Trophoblast cell (in vitro differentiated cells and primary cell): Measurements from ENCODE around the gene DNAJB11.

Experiments
- DNase-seq, 2 donors: peaks; one replicate each; pipeline ENCODE4 v3.0.0-alpha.2; 2016
- H2AFZ ChIP-seq: 2 replicates; pipeline ENCODE4 v1.6.1; 2013; ENCODE audit warnings: low read length, moderate library complexity, mild to moderate bottlenecking; ENCODE audit not compliant: insufficient read depth, poor library complexity
- H2AK5ac ChIP-seq: 2 replicates; pipeline ENCODE4 v1.6.1; 2013; ENCODE audit warnings: mild to moderate bottlenecking, low read length
- H2BK120ac ChIP-seq: 2 replicates; pipeline ENCODE4 v1.6.1; 2013; ENCODE audit warnings: low read length, mild to moderate bottlenecking, moderate library complexity; ENCODE audit not compliant: insufficient read depth, poor library complexity
- H2BK12ac ChIP-seq: 2 replicates; pipeline ENCODE4 v1.6.1; 2013; ENCODE audit warnings: mild to moderate bottlenecking, low read length, moderate library complexity
- H2BK5ac ChIP-seq: 2 replicates; pipeline ENCODE4 v1.6.1; 2013; ENCODE audit warnings: low read length, low read depth, moderate library complexity, mild to moderate bottlenecking; ENCODE audit not compliant: poor library complexity
- H3K14ac ChIP-seq: 2 replicates; pipeline ENCODE4 v1.6.1; 2013; ENCODE audit warnings: mild to moderate bottlenecking, low read length
- H3K18ac ChIP-seq: 2 replicates; pipeline ENCODE4 v1.6.1; 2013; ENCODE audit warnings: mild to moderate bottlenecking, low read length
- H3K23ac ChIP-seq: 2 replicates; pipeline ENCODE4 v1.6.1; 2013; ENCODE audit warnings: low read length
- H3K27ac ChIP-seq: 2 replicates; pipeline ENCODE4 v1.5.1; 2013; ENCODE audit warnings: low read depth, mild to moderate bottlenecking, inconsistent platforms, low read length, moderate library complexity
- H3K27me3 ChIP-seq: 2 replicates; pipeline ENCODE4 v1.6.1; 2013; ENCODE audit warnings: inconsistent platforms, mild to moderate bottlenecking, low read length, moderate library complexity; ENCODE audit not compliant: insufficient read depth
- H3K36me3 ChIP-seq, 2 experiments: 1 replicate in 1 of 2; 2 replicates in 1 of 2; pipeline ENCODE4 v1.6.1; 2013; ENCODE audit warnings: low read length in 2 of 2, mild to moderate bottlenecking in 2 of 2, moderate library complexity in 1 of 2; ENCODE audit not compliant: insufficient read depth in 2 of 2, control insufficient read depth in 1 of 2
- H3K4ac ChIP-seq: 2 replicates; pipeline ENCODE4 v1.6.1; 2013; ENCODE audit warnings: low read depth, mild to moderate bottlenecking, low read length, moderate library complexity
- H3K4me1 ChIP-seq, 2 experiments: 1 replicate in 1 of 2; 2 replicates in 1 of 2; pipeline ENCODE4 v1.6.1; 2013; ENCODE audit warnings: low read length in 2 of 2, mild to moderate bottlenecking in 2 of 2, moderate library complexity in 1 of 2; ENCODE audit not compliant: insufficient read depth in 2 of 2, control insufficient read depth in 1 of 2
- H3K4me2 ChIP-seq: 2 replicates; pipeline ENCODE4 v1.6.1; 2013; ENCODE audit warnings: inconsistent platforms, mild to moderate bottlenecking, low read length, moderate library complexity
- H3K4me3 ChIP-seq: 2 replicates; pipeline ENCODE4 v1.5.1; 2013; ENCODE audit warnings: mild to moderate bottlenecking, low read depth, low read length, inconsistent platforms
- H3K79me1 ChIP-seq: one replicate; pipeline ENCODE4 v1.6.1; 2013; ENCODE audit warnings: low read length
- H3K79me2 ChIP-seq: 2 replicates; pipeline ENCODE4 v1.6.1; 2013; ENCODE audit warnings: low read length, mild to moderate bottlenecking; ENCODE audit not compliant: control insufficient read depth, insufficient read depth, poor library complexity
- H3K9ac ChIP-seq: 2 replicates; pipeline ENCODE4 v1.6.1; 2013; ENCODE audit warnings: mild to moderate bottlenecking, low read length
- H3K9me3 ChIP-seq: 2 replicates; pipeline ENCODE4 v1.6.1; 2013; ENCODE audit warnings: low read depth, mild to moderate bottlenecking, control low read depth, inconsistent platforms, low read length; ENCODE audit not compliant: insufficient read depth
- H4K12ac ChIP-seq: 2 replicates; pipeline ENCODE4 v1.6.1; 2013; ENCODE audit warnings: low read depth, mild to moderate bottlenecking, low read length, moderate library complexity
- H4K8ac ChIP-seq: 2 replicates; pipeline ENCODE4 v1.6.1; 2013; ENCODE audit warnings: low read depth, mild to moderate bottlenecking, low read length, moderate library complexity
- H4K91ac ChIP-seq: one replicate; pipeline ENCODE4 v1.6.1; 2013; ENCODE audit warnings: low read depth, mild to moderate bottlenecking, low read length, moderate library complexity
- WGBS: extraction: QIAGEN DNeasy Blood & Tissue Kit; methylation state at CpG from one replicate; pipeline ENCODE4 v1.1.7; 2013; ENCODE audit warnings: missing lambda C conversion rate; ENCODE audit not compliant: insufficient read length, insufficient coverage; ENCODE audit errors: extremely low coverage; 5-methylcytosine and 5-hydroxymethylcytosine counted together

DNAJB11 gene

GRCh38 chr3:186605561-186606545 is 35.3 kb downstream of the DNAJB11 start:
- Histone ChIP-seq H3K79me2 (no peaks in the 10 kb centered on the region), H3K27me3 (no peaks in the 10 kb centered on the region), H3K27ac (no peak overlapping the region), H2AFZ (no peak overlapping the region), H3K79me1 (no peaks in the 10 kb centered on the region), H3K9ac (no peak overlapping the region), H4K91ac (no peak overlapping the region), H4K8ac (no peak overlapping the region), H3K36me3 (no peaks in the 10 kb centered on the region), H3K9me3 (no peaks in the 10 kb centered on the region), H3K4ac (no peak overlapping the region), H3K14ac (no peak overlapping the region), H4K12ac (no peak overlapping the region), H3K4me2 (no peak overlapping the region), H3K4me1 (peaks cover 0 to 3% of the 10 kb centered on the region in 2 experiments), H3K23ac (no peak overlapping the region), H3K4me3 (no peak overlapping the region), H2BK12ac (no peak overlapping the region), H2BK120ac (no peak overlapping the region), H2AK5ac (no peak overlapping the region), H3K18ac (no peak overlapping the region), H2BK5ac (no peak overlapping the region)
- no CpG with 5 or more reads among the region's 5 CpGs for WGBS
- DNase-seq: no peak

- no peak overlapping the region for H2BK5ac ChIP-seq
- H4K91ac ChIP-seq: no peak overlapping the region
- no peaks in the 10 kb centered on the region for H3K27me3 ChIP-seq
- no peaks in the 10 kb centered on the region for H3K79me2 ChIP-seq
- no peak overlapping the region for H4K12ac ChIP-seq
- H3K4me1 ChIP-seq: no peaks in the 10 kb centered on the region
- no peak overlapping the region for H3K18ac ChIP-seq
- H3K14ac ChIP-seq: no peak overlapping the region
- H3K9ac ChIP-seq: no peak overlapping the region
- no peak for DNase-seq
- no peaks in the 10 kb centered on the region for H3K36me3 ChIP-seq
- H4K8ac ChIP-seq: no peak overlapping the region
- H3K27ac ChIP-seq: no peak overlapping the region
- H2AFZ ChIP-seq: no peak overlapping the region
- no peak overlapping the region for H2BK12ac ChIP-seq
- H3K23ac ChIP-seq: no peak overlapping the region
- H3K4me2 ChIP-seq: no peak overlapping the region
- no CpG with 5 or more reads among the region's 2 CpGs for WGBS
- H3K9me3 ChIP-seq: no peaks in the 10 kb centered on the region
- H2AK5ac ChIP-seq: no peak overlapping the region
- no peak overlapping the region for H3K4me3 ChIP-seq
- H2BK120ac ChIP-seq: no peak overlapping the region
- no peak overlapping the region for H3K4ac ChIP-seq
- no peaks in the 10 kb centered on the region for H3K79me1 ChIP-seq
These were observed 38.2 kb downstream of the DNAJB11 start for GRCh38 chr3:186608624-186609215.

- Histone ChIP-seq H3K4ac (no peak overlapping the region), H3K4me2 (no peak overlapping the region), H3K36me3 (no peaks in the 10 kb centered on the region), H3K27me3 (no peaks in the 10 kb centered on the region), H3K18ac (no peak overlapping the region), H3K9me3 (no peaks in the 10 kb centered on the region), H4K8ac (no peak overlapping the region), H3K79me2 (no peaks in the 10 kb centered on the region), H4K91ac (no peak overlapping the region), H3K79me1 (no peaks in the 10 kb centered on the region), H4K12ac (no peak overlapping the region), H3K23ac (no peak overlapping the region), H3K4me3 (no peak overlapping the region), H3K14ac (no peak overlapping the region), H2BK12ac (no peak overlapping the region), H3K4me1 (no peaks in the 10 kb centered on the region), H2AFZ (no peak overlapping the region), H2BK120ac (no peak overlapping the region), H2BK5ac (no peak overlapping the region), H3K9ac (no peak overlapping the region), H2AK5ac (no peak overlapping the region), H3K27ac (no peak overlapping the region)
- peak; percentile 44 to 65 for DNase-seq
- no CpG with 5 or more reads among the region's 8 CpGs for WGBS
These were observed 38.8 kb downstream of the DNAJB11 start for GRCh38 chr3:186609247-186609868.

GRCh38 chr3:186612065-186612464 is 41.5 kb downstream of the DNAJB11 start:
- Histone ChIP-seq H3K4ac (no peak overlapping the region), H3K4me3 (peak overlapping the region; percentile 25), H3K18ac (no peak overlapping the region), H3K4me1 (peaks cover 0 to 2% of the 10 kb centered on the region in 2 experiments), H2BK12ac (no peak overlapping the region), H4K91ac (no peak overlapping the region), H3K27me3 (no peaks in the 10 kb centered on the region), H2BK5ac (no peak overlapping the region), H4K8ac (no peak overlapping the region), H3K9ac (no peak overlapping the region), H3K79me2 (no peaks in the 10 kb centered on the region), H3K27ac (no peak overlapping the region), H3K9me3 (no peaks in the 10 kb centered on the region), H3K14ac (no peak overlapping the region), H4K12ac (no peak overlapping the region), H3K36me3 (no peaks in the 10 kb centered on the region), H3K23ac (no peak overlapping the region), H2BK120ac (no peak overlapping the region), H3K4me2 (no peak overlapping the region), H3K79me1 (no peaks in the 10 kb centered on the region), H2AFZ (no peak overlapping the region), H2AK5ac (no peak overlapping the region)
- WGBS: no CpG with 5 or more reads among the region's 5 CpGs
- no peak for DNase-seq
